ENCODE measurements around the gene SLC2A6.

Gene SLC2A6

DNA sequence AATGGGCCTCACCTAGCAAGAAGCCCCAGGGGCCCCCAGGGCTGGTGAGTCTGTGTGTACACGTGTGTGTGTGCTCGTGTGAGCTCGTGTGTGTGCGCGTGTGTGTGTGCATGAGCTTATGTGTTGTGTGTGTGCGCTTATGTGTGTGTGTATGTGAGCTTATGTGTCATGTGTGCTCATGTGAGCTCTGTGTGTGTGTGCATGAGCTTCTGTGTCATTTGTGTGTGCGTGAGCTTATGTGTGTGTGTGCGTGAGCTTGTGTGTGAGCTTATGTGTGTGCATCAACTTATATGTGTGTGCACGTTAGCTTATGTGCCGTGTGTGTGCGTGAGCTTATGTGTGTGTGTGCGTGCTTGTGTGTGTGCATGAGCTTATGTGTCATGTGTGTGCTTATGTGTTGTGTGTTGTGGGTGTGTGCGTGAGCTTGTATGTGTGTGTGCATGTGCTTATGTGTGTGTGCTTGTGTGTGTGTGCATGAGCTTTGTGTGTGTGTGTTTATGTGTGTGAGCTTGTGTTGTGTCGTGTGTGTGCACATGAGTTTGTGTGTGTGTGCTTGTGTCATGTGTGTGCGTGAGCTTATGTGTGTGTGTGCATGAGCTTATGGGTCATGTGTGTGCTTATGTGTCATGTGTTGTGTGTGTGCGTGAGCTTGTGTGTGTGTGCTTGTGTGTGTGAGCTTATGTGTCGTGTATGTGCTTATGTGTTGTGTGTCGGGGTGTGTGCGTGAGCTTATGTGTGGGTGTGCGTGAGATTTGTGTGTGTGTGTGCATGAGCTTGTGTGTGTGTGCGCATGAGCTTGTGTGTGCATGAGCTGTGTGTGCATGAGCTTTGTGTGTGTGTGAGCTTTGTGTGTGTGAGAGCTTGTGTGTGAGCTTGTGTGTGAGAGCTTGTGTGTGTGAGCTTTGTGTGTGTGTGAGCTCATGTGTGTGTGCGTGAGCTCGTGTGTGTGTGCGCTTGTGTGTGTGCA lies 16.7 kb upstream of the SLC2A6 start:
- DNase-seq: no peak

DNA sequence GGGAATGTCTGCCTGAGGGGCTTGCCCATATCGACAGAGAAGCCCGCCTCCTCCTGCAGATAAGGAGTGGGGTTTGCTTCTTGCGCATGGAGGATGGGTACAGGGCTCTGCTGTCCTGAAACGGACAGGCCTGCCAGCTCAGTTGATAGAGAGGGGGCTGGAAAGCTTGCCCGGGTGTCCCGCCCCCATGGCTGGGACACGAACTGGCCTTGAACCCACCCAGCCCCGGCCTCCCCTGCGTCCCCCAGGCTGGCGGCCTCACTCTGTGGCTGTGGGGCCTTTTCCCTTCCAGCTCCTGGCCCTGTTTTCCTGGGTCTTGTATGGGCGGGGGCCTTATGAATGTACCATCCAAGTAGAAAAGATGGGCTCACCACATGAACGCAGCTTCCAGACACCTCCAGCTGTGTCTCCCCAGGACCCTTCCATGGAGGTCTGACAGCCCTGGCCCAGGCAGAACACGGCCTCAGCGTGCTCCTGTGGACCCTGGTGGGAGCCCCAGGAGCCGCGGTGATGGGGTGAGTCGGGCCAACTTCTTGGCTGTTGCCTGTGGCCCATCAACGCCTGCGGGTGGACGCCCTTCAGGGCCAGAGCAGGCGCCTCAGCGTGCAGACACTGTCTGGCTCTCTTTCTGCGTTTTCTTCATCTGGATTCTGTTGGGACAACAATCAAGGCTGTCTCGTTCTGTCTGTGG lies 15.9 kb upstream of the SLC2A6 start:
- DNase-seq: no peak

- DNase-seq: no peak
These were observed 15.1 kb upstream of the SLC2A6 start for GRCh38 chr9:133493845-133494540.

GRCh38 chr9:133493428-133493827 lies 14.5 kb upstream of the SLC2A6 start:
- DNase-seq: no peak

DNA sequence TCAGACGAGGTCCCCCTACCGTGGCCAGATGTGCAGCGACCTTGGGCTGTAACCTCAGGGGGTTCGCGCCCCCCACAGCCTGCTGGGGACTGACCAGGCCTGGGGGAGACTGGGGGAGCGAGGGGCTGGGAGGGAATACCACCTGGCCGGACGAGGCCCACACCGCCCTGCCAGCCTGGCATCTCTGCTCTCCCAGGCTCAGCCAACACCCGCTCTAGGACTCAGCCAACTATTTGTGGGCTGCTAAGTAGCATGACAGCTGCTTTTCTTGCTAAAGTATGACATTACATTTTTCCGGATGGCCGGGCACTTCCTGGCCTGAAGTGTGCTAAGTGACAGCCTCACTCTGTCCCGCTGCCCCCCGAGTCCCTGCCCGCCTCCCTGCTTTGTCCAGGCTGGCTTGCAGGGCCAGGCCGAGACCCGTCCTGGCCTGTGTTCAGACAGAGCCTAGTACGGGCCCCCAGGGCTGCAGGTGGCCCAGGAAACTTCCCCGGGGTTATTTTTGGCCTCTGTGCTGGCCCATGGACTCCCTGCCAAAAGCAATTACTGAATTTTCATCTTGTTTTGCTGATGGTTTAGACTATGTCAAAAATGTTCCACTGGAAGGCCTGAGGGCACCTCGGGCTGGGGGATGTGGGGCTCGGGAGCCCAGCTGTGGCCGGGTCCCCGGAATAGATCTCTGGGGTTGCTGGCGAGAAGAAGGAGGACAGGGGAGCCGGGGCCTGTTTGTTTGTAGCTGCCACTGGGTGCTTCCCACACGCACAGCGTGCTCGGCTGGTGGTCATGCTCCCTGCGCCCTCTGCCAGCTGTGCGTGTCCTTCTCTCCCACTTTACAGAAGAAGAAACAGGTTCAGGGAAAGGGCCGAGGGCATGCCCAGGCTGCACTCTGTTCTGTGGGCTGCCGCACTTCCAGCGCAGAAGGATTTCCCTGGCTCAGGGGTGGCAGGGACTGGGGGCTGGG lies 13.4 kb upstream of the SLC2A6 start:
- DNase-seq: no peak

DNA sequence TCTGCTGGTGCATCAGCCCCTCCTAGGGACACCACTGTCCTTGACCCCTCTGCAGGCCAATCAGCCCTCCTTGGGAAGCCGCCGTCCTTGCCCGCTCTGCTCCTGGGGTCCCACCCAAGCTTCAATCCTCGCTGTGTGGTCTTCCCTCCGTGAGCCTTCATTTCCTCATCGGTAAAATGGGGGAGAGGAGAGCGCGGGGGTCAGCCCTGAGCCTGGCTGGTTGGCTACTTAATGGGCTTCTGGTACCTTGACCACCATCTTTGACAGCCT lies 12.7 kb upstream of the SLC2A6 start:
- DNase-seq: no peak

DNA sequence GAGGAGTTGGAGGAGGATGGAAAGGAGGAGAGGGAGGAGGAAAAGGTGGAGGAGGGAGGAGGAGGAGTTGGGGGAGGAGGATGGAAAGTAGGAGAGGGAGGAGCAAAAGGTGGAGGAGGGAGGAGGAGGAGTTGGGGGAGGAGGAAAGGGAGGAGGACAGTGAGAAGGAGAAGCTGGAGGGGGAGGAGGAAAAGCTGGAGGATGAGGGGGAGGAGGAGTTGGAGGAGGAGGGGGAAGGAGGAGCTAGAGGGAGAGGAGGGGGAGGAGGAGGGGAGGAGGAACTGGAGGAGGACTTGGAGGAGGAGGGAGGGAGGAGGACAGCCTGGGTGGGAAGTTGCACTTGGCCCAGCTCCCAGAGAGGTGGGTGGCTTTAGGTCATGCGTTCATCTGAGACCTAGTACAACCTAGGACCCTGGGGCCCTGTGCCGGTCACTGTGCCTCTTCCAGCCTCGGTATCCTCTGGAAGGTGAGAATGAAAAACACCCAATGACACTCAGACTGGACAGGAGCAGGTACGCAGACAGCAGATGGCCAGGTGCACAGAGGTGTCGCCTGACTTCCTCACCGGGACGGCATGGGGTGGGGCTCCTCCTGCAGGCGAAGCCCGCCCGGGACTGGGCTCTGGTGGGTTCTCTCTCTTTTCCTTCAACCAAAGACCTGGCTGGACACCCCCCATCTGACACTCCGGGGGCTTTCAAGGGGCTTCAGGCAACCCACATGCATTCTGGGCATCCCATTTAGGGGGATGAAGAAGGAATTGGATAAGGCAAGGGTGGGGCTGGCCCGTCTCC lies 12.2 kb upstream of the SLC2A6 start:
- DNase-seq: no peak

GRCh38 chr9:133490201-133490681 lies 11.3 kb upstream of the SLC2A6 start:
- DNase-seq: no peak

- no peak for DNase-seq
These were observed 10.6 kb upstream of the SLC2A6 start for GRCh38 chr9:133489253-133490190.

DNA sequence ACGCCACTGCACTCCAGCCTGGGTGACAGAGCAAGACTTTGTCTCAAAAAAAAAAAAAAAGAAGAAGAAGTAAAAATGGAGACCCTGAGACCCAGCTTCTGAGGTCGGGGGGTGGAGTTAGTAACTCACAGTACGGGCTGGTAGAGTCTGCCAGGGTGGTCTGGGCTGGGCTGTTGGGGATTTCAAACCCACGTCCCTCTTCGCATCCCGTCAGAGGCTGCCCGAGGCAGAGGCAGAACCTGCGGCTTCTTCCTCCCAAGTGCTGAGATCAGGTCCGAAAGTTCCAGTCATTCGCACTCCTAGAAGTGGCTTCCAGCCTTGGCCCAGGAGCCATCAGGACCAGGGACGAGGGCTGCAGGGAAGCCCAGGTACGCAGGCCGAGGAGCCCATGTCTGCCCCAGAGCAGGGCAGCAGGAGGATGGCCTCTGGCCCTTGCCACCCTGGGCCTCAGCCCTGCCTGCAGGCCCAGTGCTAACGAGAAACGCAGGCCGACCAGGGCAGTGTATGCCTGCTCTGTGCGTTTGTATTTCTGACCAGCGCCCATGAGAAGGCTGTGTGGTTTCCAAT lies 9.9 kb upstream of the SLC2A6 start:
- no peak for DNase-seq

DNA sequence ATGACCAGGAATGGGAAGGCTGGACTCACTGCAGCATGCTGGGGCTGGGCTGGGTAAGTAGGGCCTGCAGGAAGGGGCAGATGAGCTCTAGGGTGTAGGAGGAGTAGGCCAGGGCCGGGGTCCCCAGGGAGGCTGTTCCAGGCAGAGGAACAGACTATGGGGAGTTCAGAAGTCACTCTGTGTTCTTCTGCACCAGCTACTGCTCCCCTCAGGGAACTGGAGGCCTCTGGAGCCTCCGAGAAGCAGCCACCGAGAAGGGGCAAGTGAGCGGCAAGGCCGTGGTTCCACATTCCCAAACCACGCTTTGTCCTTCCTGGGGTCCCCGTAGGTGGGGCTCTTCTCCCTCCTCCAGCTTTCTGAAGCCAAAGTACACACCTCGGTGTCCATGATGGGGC lies 8.4 kb upstream of the SLC2A6 start:
- DNase-seq: no peak

- DNase-seq: no peak
These were observed 6.8 kb upstream of the SLC2A6 start for GRCh38 chr9:133485531-133486260.

DNA sequence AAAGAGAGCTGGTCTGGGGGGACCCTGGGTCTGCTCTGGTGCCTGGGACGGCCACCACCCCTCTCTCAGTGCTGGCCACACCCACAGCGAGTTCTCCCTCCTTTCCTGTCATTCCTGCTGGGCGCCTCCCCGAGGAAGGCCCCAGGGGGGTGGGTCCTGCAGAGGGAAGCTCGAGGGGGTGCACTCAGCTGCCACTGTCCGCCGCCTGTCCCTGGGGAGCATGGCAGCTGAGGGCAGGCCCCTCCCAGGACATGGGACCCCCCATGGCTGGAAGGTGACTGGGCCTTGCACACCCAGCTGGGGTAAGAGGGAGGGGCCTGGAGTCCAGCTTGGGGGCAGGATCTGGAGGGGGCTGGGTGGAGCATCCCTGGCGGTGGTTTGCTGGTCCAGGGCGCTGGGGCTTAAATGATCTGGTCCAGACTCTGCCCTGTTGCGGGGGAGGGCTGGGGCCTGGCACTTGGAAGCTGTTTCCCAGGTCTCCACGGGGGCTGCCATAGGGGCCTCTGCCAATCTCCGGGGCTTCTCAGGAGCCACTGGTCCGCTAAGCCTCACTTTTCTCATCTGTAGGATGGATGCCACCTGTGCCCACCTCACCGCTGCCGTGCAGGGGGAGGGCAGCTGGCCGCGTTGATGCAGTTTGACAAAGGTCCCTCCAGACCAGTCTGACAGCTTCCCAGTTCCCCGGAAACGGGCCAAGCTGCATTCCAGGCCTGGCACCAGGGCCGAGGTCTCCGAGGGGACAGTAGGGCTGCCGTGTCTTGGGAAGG lies 6.0 kb upstream of the SLC2A6 start:
- no peak for DNase-seq

GRCh38 chr9:133483611-133484010 lies 4.7 kb upstream of the SLC2A6 start:
- DNase-seq: no peak

DNA sequence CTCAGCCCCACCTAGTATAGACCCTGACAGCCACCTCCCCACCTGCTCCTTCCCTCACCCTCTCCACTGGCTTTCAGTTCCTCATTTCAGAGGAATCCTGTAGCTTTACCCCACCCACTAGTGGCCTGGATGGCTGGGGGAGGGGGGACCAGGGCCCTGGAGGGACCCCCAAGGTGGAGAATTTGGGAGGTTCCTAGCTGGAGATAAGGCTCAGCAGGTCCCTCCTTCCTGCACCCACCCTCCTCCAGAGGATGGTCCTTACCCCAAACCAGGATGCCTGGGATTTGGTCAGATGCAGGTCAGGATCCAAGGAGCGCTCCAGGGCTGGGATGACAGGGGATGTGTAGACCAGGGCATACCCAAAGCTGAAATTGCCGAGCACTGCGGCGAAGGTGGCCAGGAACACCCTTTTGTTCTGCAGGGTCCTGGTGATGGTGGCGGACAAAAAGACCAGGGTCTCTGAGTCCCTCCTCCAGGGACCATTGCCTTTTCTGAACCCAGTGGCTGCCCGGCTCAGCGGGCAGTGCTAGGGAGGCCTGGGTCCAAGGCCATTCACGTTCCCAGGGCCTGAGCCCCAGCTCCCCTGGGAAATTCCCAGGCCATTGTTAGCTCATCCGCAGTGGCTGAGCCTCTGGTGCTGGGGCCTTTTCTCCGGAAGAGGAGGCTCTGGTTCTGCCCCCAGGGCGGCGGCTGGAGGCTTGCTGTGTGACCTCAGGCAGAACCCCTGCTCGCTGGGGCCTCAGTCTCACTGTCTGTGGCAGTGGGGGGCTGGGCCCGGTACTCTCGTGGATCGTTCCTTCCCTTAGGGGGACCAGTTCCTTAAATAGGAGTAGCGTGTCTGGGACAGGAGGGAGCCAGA lies 678 bp downstream of the SLC2A6 start:
- no peak for DNase-seq

GRCh38 chr9:133477461-133477860 lies 1.4 kb downstream of the SLC2A6 start:
- no peak for DNase-seq

- no peak for DNase-seq
These were observed 2.0 kb downstream of the SLC2A6 start for GRCh38 chr9:133476941-133477340.
